Activated CD8-positive, alpha-beta T cell treated with anti-CD3 and anti-CD28 coated beads for 36 hours (primary cell): Measurements from ENCODE around the gene KEAP1. TPM values are rescaled to one million over a fixed set of nuclear protein-coding genes. Genes with fewer than 3 reads are reported as not detected.
"Not testable (repeated sequence)": the region's sequence is repeated elsewhere in the genome, so short reads cannot be mapped to it uniquely, and the experiment has no call there.

ENCODE experiments used
- ATAC-seq: fragments of 200-7000 bp; cut with Tn5 transposase; one replicate; pipeline ENCODE4 v1.10.0; 2021; ENCODE audit warnings: mild to moderate bottlenecking, moderate library complexity
- CTCF ChIA-PET: fragments of 350-600 bp; sonication (Branson Sonifier 250); formaldehyde crosslinking; loops from one replicate; lab custom pipeline; 2021; ENCODE audit warnings: antibody characterized with exemption; lab: Charles Lee
- POLR2A ChIA-PET: fragments of 350-600 bp; sonication (Branson Sonifier 250); formaldehyde crosslinking; loops from one replicate; lab custom pipeline; 2021; ENCODE audit warnings: antibody characterized with exemption; lab: Charles Lee
- DNase-seq: peaks from one replicate; pipeline ENCODE4 v3.0.0-alpha.2; 2020
- H3K27ac Mint-ChIP-seq: one replicate; pipeline ENCODE4 v1.8.0; 2021; ENCODE audit warnings: mild to moderate bottlenecking, mixed read lengths
- H3K27me3 Mint-ChIP-seq: one replicate; pipeline ENCODE4 v1.8.0; 2021; ENCODE audit warnings: mixed read lengths
- H3K36me3 Mint-ChIP-seq: one replicate; pipeline ENCODE4 v1.8.0; 2021; ENCODE audit warnings: low read depth, mixed read lengths
- H3K4me1 Mint-ChIP-seq: one replicate; pipeline ENCODE4 v1.8.0; 2021; ENCODE audit warnings: low read depth, mixed read lengths
- H3K4me3 Mint-ChIP-seq: one replicate; pipeline ENCODE4 v1.8.0; 2021; ENCODE audit warnings: mild to moderate bottlenecking, moderate library complexity, mixed read lengths
- H3K9me3 Mint-ChIP-seq: one replicate; pipeline ENCODE4 v1.8.0; 2021; ENCODE audit warnings: mixed read lengths
- intact Hi-C: fragments of 100-400 bp; cut with micrococcal nuclease; formaldehyde crosslinking; loops from one replicate; pipeline ENCODE4 v1.10.0; 2022
- total RNA-seq, 2 experiments: library from RNA; stranded (reverse); gene quantifications; one replicate each; pipeline ENCODE4 v1.2.3, GENCODE V29; 2021
- TF ChIP-seq, protein P1 (sequence below): fragments of 200-600 bp; IDR thresholded peaks from one replicate; pipeline ENCODE4 v1.8.0; 2022; ENCODE audit warnings: antibody characterized with exemption, mild to moderate bottlenecking

The KEAP1 gene
- total RNA-seq, 2 experiments from 2014 or later, result 44.7 to 55.0 TPM

DNA sequence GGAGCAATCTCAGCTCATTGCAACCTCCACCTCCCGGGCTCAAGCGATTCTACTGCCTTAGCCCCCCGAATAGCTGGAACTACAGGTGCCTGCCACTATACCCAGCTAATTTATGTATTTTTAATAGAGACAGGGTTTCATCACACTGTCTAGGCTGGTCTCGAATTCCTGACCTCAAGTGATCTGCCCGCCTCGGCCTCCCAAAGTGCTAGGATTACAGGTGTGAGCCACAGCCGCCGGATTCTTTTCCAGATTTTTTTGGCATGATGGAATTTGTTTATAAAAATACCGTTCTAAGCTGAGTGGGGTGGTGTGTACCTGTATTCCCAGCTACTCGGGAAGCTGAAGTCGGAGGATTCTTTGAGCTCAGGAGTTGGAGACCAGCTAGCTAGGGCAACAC, 34.5 kb upstream of the KEAP1 start:
- Mint-ChIP-seq H3K4me3 (no peak overlapping the region), H3K4me1 (no peaks in the 10 kb centered on the region), H3K27ac (no peak overlapping the region), H3K27me3 (peaks cover 17% of the 10 kb centered on the region), H3K36me3 (no peaks in the 10 kb centered on the region), H3K9me3 (no peaks in the 10 kb centered on the region)
- ChIA-PET POLR2A (no interaction called here), CTCF (no interaction called here)
- ATAC-seq (no peak), DNase-seq (no peak)
- intact Hi-C loops, result no loop called here
- TF ChIP-seq, protein P1, sequence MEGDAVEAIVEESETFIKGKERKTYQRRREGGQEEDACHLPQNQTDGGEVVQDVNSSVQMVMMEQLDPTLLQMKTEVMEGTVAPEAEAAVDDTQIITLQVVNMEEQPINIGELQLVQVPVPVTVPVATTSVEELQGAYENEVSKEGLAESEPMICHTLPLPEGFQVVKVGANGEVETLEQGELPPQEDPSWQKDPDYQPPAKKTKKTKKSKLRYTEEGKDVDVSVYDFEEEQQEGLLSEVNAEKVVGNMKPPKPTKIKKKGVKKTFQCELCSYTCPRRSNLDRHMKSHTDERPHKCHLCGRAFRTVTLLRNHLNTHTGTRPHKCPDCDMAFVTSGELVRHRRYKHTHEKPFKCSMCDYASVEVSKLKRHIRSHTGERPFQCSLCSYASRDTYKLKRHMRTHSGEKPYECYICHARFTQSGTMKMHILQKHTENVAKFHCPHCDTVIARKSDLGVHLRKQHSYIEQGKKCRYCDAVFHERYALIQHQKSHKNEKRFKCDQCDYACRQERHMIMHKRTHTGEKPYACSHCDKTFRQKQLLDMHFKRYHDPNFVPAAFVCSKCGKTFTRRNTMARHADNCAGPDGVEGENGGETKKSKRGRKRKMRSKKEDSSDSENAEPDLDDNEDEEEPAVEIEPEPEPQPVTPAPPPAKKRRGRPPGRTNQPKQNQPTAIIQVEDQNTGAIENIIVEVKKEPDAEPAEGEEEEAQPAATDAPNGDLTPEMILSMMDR, result no peak

DNA sequence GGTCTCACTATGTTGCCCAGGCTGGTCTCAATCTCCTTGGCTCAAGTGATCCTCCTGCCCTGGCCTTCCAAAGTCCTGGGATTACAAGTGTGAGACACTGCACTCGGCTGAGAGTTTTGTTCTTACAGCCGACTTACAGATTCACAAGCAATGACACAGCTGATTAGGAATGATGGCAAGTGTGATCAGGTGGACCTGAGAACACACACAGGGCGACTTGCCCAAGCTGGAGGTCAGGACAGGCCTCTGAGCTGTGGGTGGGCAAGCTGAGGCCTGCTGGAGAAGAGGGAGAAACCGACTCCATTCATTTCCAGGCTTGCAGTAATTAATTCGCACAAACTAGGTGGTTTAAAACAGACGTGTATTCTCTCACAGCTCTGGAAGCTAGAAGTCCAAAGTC, 32.5 kb upstream of the KEAP1 start:
- Mint-ChIP-seq H3K27me3 (peaks cover 17% of the 10 kb centered on the region), H3K27ac (no peak overlapping the region), H3K36me3 (no peaks in the 10 kb centered on the region), H3K4me3 (no peak overlapping the region), H3K9me3 (peaks cover 3% of the 10 kb centered on the region), H3K4me1 (no peaks in the 10 kb centered on the region)
- DNase-seq, result no peak
- no peak for ATAC-seq
- POLR2A ChIA-PET, result interaction anchor here (0.7 to 0.9 kb wide), 2 partner anchors 118 to 154 kb away, joined by 3 read pairs; no protein-coding TSS in a partner anchor
- CTCF ChIA-PET, result interaction anchor here (0.7 to 1.5 kb wide), 4 partner anchors 43 to 164 kb away, joined by 3 to 5 read pairs (median 3); no protein-coding TSS in a partner anchor
- intact Hi-C loops, result no loop called here
- TF ChIP-seq, protein P1, result no peak

DNA sequence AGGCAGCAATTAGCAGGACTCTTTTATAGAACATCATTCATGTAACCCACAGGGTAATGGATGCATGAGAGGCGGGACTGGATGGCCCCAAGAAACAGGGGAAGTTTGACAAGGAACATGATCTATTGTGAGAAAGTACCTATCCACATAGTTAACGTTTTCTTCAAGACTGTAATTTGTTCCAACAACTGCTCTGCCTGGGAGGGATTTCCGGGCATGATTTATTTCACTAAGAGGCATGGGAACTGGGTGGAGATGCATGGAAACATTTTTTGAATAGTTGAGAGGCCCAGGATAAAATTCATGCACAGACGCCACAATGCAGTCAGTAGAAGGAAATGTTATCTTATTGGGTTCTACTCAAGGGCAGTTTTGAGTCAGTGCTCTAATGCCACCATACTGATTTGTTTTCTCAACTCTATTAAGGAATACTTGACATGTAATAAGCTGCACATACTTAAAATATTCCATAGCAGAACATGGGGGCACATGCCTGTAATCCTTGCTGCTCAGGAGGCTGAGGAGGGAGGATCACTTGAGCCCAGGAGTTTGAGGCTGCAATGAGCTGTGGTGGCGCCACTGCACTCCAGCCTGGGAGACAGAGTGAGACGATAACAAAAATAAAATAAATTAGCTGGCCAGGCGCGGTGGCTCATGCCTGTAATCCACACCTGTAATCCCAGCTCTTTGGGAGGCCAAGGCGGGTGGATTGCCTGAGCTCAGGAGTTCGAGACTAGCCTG, 30.7 kb upstream of the KEAP1 start:
- no peak for ATAC-seq
- intact Hi-C loops, result no loop called here
- Mint-ChIP-seq H3K36me3 (no peaks in the 10 kb centered on the region), H3K9me3 (peaks cover 3% of the 10 kb centered on the region), H3K4me1 (no peaks in the 10 kb centered on the region), H3K27me3 (peaks cover 6% of the 10 kb centered on the region), H3K4me3 (no peak overlapping the region), H3K27ac (no peak overlapping the region)
- ChIA-PET CTCF (interaction anchor here (1.6 to 2.0 kb wide), 2 partner anchors 19 to 165 kb away, joined by 3 to 4 read pairs; no protein-coding TSS in a partner anchor), POLR2A (interaction anchor here (1.1 kb wide), 1 partner anchor 8 kb away, joined by 5 read pairs; no protein-coding TSS in a partner anchor)
- no peak for DNase-seq
- TF ChIP-seq, protein P1, result no peak

DNA sequence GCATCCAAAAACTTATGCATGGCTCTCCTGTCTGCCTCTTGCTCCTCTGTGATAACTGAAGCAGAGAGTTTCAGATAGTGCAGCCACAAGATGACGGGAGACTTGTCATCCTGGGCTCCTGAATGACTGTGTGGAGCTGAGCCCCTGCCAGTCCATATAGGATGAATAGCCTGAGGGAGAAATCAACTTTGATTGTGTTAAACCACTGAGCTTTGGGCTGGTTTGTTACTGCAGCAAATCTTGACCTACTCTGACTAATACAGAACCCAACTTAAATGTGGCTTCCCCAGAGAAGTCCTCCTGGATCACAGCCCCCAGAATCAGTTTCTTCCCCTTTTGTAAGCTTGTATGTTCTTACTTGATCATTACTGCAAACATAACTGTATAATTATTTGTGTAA, 29.3 kb upstream of the KEAP1 start:
- no peak for DNase-seq
- TF ChIP-seq, protein P1, result no peak
- H3K4me1 Mint-ChIP-seq, result no peaks in the 10 kb centered on the region
- H3K27me3 Mint-ChIP-seq, result no peaks in the 10 kb centered on the region
- H3K36me3 Mint-ChIP-seq, result no peaks in the 10 kb centered on the region
- H3K27ac Mint-ChIP-seq, result no peak overlapping the region
- peaks cover 3% of the 10 kb centered on the region for H3K9me3 Mint-ChIP-seq
- no peak for ATAC-seq
- ChIA-PET POLR2A (no interaction called here), CTCF (interaction anchor here (1.2 to 1.4 kb wide), 2 partner anchors 9 to 23 kb away, joined by 3 to 4 read pairs; no protein-coding TSS in a partner anchor)
- intact Hi-C loops, result no loop called here
- H3K4me3 Mint-ChIP-seq, result no peak overlapping the region

DNA sequence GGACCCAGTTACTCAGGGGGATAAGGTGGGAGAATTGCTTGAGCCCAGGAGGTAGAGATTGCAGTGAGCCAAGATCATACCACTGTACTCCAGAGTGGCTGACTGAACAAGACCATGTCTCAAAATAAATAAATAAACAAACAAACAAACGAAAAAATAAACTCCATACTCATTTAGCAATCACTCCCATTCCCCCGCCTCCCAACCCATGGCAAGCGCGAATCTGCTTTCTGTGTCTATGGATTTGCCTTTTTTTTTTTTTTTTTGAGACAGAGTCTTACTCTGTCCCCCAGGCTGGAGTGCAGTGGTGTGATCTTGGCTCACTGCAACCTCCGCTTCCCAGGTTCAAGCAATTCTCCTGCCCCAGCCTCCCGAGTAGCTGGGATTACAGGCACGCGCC, 23.7 kb upstream of the KEAP1 start:
- H3K27ac Mint-ChIP-seq, POLR2A ChIA-PET, H3K4me1 Mint-ChIP-seq, H3K9me3 Mint-ChIP-seq, DNase-seq, H3K36me3 Mint-ChIP-seq, H3K4me3 Mint-ChIP-seq, H3K27me3 Mint-ChIP-seq, CTCF ChIA-PET, intact Hi-C loops, ATAC-seq: not testable (repeated sequence)
